MM.1S (cell line): ENCODE results near the gene HORMAD2.

Experiments used
- CTCF ChIP-seq: fragments of 300-600 bp; sonication (generic); IDR thresholded peaks from 2 replicates; pipeline ENCODE4 v1.5.1; 2016; ENCODE audit warnings: antibody characterized with exemption, low read length, mixed read lengths
- EZH2 ChIP-seq: fragments of 300-600 bp; sonication (generic); optimal IDR thresholded peaks from 2 replicates; pipeline ENCODE3; 2017; ENCODE audit warnings: low read depth, mild to moderate bottlenecking, antibody characterized with exemption, low read length, mixed read lengths

- TF ChIP-seq CTCF (no peak), EZH2 (no peak)
Observed at GRCh38 chr22:30161051-30161469, 80.8 kb downstream of the HORMAD2 start.
